GM12892 (cell line): Measurements from ENCODE around the gene CLDN6.

Experiments
- POLR2A ChIP-seq: IDR thresholded peaks from 2 replicates; pipeline ENCODE4 v1.6.1; 2011; ENCODE audit warnings: low read depth, low read length, control low read depth
- POLR2AphosphoS5 ChIP-seq: IDR thresholded peaks from 2 replicates; pipeline ENCODE4 v1.6.1; 2011; ENCODE audit warnings: low read depth, low read length, control low read depth
- TAF1 ChIP-seq: IDR thresholded peaks from 2 replicates; pipeline ENCODE4 v1.6.1; 2011; ENCODE audit warnings: low read depth, mild to moderate bottlenecking, control low read depth, low read length, borderline replicate concordance

DNA sequence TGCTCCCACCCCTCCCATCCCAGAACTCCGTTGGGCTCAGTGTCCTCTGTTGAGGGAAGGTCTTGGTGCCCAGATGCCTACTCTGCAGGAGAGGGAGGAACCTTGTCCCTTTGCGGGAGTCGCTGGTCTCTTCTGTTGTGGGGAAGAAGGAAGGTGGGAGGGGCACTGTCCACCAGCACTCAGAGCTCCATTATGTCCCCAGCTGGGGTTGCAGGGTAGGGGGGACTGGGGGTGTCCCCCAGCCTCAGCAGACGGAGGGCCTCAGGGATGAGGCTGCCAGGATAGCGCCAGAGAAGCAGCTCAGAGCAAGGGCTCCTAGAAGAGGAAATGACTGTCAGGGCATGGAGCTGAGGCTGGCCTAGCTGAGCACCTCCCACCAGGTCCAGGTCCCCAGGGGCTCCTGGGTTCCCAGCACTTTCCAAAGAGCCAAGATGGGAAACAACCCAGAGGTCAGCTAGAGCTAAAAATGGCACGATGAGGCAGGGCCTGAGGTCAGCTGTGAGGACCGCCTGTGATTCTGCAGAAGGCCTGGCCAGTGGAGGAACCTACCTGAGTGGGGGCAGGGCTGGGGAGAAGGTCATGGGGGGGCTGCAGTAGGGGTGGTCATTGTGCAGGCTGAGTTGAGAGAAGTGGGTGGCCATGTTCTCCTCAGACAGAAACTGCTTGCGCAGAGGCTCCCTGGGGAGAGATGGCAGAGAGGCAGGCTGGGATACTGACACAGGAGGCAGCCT lies 4.9 kb upstream of the CLDN6 start:
- TF ChIP-seq POLR2A = no peak
- TF ChIP-seq TAF1 = no peak
- no peak for TF ChIP-seq POLR2AphosphoS5
